SK-N-SH treated with all-trans-retinoic acid at 6 μM for 48 hours (cell line): ENCODE data around the gene CPTP.

Experiments used
- ARNTL ChIP-seq: fragments of 450-650 bp; formaldehyde crosslinking; IDR thresholded peaks from 2 replicates; pipeline ENCODE4 v1.5.0; 2020; ENCODE audit warnings: low read depth, mild to moderate bottlenecking, moderate library complexity, borderline replicate concordance
- BACH2 ChIP-seq: fragments of 250-450 bp; sonication (Bioruptor Pico); IDR thresholded peaks from 2 replicates; pipeline ENCODE4 v1.9.0; 2021; ENCODE audit warnings: mild to moderate bottlenecking, borderline replicate concordance
- CSDC2 ChIP-seq: fragments of 250-450 bp; sonication (Bioruptor Pico); IDR thresholded peaks from 2 replicates; pipeline ENCODE4 v1.5.0; 2020; ENCODE audit warnings: mild to moderate bottlenecking, moderate library complexity
- GLIS3 ChIP-seq: fragments of 250-450 bp; sonication (Bioruptor Pico); IDR thresholded peaks from 2 replicates; pipeline ENCODE4 v1.5.0; 2020; ENCODE audit warnings: mild to moderate bottlenecking, moderate library complexity
- ISL1 ChIP-seq: fragments of 250-450 bp; sonication (Bioruptor Pico); IDR thresholded peaks from 2 replicates; pipeline ENCODE4 v2.1.2; 2022; ENCODE audit warnings: mild to moderate bottlenecking, moderate library complexity
- SNAI2 ChIP-seq: fragments of 250-450 bp; sonication (Bioruptor Pico); IDR thresholded peaks from 2 replicates; pipeline ENCODE4 v1.5.0; 2020; ENCODE audit warnings: mild to moderate bottlenecking, moderate library complexity
- TCF4 ChIP-seq: fragments of 250-450 bp; sonication (Bioruptor Pico); IDR thresholded peaks from 2 replicates; pipeline ENCODE4 v1.8.0; 2021; ENCODE audit warnings: mild to moderate bottlenecking, moderate library complexity, borderline replicate concordance
- ZFP3 ChIP-seq: fragments of 250-450 bp; sonication (Bioruptor Pico); IDR thresholded peaks from 2 replicates; pipeline ENCODE4 v1.5.0; 2020; ENCODE audit warnings: mild to moderate bottlenecking, moderate library complexity
- ZFP30 ChIP-seq: fragments of 450-650 bp; formaldehyde crosslinking; IDR thresholded peaks from 2 replicates; pipeline ENCODE4 v1.5.0; 2022; ENCODE audit warnings: mild to moderate bottlenecking, moderate library complexity
- ZNF70 ChIP-seq: fragments of 450-650 bp; formaldehyde crosslinking; IDR thresholded peaks from 2 replicates; pipeline ENCODE4 v1.5.0; 2020; ENCODE audit warnings: mild to moderate bottlenecking, moderate library complexity
- TF ChIP-seq, protein P1 (sequence below): fragments of 250-450 bp; sonication (Bioruptor Pico); IDR thresholded peaks from 2 replicates; pipeline ENCODE4 v1.8.0; 2021; ENCODE audit warnings: low read depth, mild to moderate bottlenecking, moderate library complexity, borderline replicate concordance
- TF ChIP-seq, protein P2 (sequence below): fragments of 250-450 bp; sonication (Bioruptor Pico); IDR thresholded peaks from 2 replicates; pipeline ENCODE4 v1.8.0; 2020; ENCODE audit warnings: mild to moderate bottlenecking, moderate library complexity, borderline replicate concordance
- TF ChIP-seq, protein P3 (sequence below): fragments of 250-450 bp; sonication (Bioruptor Pico); IDR thresholded peaks from 2 replicates; pipeline ENCODE4 v1.5.1; 2020; ENCODE audit warnings: low read depth, mild to moderate bottlenecking, moderate library complexity
- TF ChIP-seq, protein P4 (sequence below): fragments of 250-450 bp; sonication (Bioruptor Pico); IDR thresholded peaks from 2 replicates; pipeline ENCODE4 v1.5.0; 2020; ENCODE audit warnings: mild to moderate bottlenecking, moderate library complexity

DNA sequence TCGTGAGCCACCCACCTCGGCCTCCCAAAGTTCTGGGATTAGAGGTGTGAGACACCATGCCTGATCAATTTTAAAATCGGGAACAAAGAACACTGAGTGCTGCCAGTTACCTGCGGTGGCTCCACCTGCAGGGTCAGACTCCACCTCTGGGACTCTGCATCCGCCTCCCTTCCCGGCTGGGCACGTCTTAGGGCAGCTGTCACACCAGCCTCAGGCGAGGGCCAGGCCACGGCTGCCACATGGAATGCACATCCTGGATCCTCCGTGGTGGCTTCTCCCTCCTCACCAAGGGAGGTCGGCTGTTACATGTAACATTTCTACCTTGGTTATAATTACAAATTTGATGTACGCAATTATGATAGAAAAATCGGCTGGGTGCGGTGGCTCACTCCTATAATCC, 39.7 kb downstream of the CPTP start:
- TF ChIP-seq GLIS3 (CRISPR knock-in tag) (no peak), ZFP30 (CRISPR knock-in tag) (no peak), ARNTL (CRISPR knock-in tag) (no peak), SNAI2 (no peak), ZFP3 (CRISPR knock-in tag) (no peak), TCF4 (CRISPR knock-in tag) (no peak), ISL1 (CRISPR knock-in tag) (no peak), ZNF70 (CRISPR knock-in tag) (no peak), CSDC2 (CRISPR knock-in tag) (no peak), BACH2 (CRISPR knock-in tag) (no peak)
- TF ChIP-seq, protein P1, sequence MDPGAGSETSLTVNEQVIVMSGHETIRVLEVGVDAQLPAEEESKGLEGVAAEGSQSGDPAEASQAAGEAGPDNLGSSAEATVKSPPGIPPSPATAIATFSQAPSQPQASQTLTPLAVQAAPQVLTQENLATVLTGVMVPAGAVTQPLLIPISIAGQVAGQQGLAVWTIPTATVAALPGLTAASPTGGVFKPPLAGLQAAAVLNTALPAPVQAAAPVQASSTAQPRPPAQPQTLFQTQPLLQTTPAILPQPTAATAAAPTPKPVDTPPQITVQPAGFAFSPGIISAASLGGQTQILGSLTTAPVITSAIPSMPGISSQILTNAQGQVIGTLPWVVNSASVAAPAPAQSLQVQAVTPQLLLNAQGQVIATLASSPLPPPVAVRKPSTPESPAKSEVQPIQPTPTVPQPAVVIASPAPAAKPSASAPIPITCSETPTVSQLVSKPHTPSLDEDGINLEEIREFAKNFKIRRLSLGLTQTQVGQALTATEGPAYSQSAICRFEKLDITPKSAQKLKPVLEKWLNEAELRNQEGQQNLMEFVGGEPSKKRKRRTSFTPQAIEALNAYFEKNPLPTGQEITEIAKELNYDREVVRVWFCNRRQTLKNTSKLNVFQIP (CRISPR knock-in tag) = no peak
- TF ChIP-seq, protein P2, sequence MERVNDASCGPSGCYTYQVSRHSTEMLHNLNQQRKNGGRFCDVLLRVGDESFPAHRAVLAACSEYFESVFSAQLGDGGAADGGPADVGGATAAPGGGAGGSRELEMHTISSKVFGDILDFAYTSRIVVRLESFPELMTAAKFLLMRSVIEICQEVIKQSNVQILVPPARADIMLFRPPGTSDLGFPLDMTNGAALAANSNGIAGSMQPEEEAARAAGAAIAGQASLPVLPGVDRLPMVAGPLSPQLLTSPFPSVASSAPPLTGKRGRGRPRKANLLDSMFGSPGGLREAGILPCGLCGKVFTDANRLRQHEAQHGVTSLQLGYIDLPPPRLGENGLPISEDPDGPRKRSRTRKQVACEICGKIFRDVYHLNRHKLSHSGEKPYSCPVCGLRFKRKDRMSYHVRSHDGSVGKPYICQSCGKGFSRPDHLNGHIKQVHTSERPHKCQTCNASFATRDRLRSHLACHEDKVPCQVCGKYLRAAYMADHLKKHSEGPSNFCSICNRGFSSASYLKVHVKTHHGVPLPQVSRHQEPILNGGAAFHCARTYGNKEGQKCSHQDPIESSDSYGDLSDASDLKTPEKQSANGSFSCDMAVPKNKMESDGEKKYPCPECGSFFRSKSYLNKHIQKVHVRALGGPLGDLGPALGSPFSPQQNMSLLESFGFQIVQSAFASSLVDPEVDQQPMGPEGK = no peak
- TF ChIP-seq, protein P3, sequence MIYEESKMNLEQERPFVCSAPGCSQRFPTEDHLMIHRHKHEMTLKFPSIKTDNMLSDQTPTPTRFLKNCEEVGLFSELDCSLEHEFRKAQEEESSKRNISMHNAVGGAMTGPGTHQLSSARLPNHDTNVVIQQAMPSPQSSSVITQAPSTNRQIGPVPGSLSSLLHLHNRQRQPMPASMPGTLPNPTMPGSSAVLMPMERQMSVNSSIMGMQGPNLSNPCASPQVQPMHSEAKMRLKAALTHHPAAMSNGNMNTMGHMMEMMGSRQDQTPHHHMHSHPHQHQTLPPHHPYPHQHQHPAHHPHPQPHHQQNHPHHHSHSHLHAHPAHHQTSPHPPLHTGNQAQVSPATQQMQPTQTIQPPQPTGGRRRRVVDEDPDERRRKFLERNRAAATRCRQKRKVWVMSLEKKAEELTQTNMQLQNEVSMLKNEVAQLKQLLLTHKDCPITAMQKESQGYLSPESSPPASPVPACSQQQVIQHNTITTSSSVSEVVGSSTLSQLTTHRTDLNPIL (CRISPR knock-in tag) = no peak
- TF ChIP-seq, protein P4, sequence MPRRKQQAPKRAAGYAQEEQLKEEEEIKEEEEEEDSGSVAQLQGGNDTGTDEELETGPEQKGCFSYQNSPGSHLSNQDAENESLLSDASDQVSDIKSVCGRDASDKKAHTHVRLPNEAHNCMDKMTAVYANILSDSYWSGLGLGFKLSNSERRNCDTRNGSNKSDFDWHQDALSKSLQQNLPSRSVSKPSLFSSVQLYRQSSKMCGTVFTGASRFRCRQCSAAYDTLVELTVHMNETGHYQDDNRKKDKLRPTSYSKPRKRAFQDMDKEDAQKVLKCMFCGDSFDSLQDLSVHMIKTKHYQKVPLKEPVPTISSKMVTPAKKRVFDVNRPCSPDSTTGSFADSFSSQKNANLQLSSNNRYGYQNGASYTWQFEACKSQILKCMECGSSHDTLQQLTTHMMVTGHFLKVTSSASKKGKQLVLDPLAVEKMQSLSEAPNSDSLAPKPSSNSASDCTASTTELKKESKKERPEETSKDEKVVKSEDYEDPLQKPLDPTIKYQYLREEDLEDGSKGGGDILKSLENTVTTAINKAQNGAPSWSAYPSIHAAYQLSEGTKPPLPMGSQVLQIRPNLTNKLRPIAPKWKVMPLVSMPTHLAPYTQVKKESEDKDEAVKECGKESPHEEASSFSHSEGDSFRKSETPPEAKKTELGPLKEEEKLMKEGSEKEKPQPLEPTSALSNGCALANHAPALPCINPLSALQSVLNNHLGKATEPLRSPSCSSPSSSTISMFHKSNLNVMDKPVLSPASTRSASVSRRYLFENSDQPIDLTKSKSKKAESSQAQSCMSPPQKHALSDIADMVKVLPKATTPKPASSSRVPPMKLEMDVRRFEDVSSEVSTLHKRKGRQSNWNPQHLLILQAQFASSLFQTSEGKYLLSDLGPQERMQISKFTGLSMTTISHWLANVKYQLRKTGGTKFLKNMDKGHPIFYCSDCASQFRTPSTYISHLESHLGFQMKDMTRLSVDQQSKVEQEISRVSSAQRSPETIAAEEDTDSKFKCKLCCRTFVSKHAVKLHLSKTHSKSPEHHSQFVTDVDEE (CRISPR knock-in tag) = no peak
